GM19351 (cell line): ENCODE measurements around the gene NIP7.
A peak's percentile ranks its signal among the peaks of the same experiment; 100 is the strongest.

Experiments
- ATAC-seq: cut with Tn5 transposase; IDR thresholded peaks from one replicate; pipeline ENCODE4 v1.9.1; 2021; ENCODE audit warnings: mild to moderate bottlenecking, moderate library complexity; ENCODE audit not compliant: unreplicated experiment

Gene NIP7

DNA sequence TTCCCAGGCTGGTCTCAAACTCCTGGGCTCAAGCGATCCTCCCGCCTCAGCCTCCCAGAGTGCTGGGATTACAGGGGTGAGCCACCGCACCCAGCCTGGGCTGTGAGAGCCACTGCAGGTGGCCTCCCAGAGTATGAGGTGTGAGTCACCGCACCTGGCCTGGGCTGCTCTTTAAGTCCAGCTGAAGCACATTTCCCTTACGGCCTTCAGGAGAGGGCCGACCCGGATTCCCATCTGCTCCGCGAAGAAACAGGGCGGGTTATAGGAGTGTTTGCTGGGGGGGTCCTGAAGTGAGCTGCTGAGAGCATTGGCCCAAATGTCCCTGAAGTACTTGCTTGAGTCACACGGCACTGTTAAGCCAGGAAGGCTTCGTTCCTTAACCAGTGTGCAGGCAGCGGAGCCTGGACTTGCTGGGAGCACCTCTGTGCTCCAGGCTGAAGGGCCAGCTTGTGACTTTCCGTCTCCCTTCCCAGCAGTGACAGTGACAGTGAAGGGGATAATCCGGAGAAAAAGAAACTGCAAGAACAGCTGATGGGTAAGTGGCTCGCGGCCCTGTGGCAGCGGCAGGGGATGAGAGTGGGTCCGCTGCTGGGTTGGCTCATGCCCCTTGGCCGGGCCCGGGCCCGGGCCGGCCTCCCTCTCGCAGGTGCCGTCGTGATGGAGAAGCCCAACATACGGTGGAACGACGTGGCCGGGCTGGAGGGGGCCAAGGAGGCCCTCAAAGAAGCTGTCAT lies 21.2 kb upstream of the NIP7 start:
- ATAC-seq: no peak

DNA sequence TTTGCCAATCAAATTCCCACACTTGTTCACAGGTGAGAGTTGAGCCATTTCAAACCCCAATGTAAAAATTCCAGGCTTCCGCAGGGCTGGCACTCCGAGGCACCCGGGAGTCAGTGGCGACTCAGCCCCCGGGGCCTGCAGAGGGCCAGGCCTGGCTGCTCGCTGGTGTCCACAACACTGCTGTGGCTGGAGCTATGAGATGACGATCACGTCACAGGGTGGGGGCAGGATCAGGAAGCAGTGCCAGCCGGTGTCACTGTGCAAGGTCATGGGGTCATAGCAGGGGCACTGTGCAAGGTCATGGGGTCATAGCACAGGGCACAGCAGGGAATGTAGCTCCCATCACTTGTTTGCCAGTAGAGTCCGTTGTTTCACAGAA lies 20.7 kb upstream of the NIP7 start:
- no peak for ATAC-seq

DNA sequence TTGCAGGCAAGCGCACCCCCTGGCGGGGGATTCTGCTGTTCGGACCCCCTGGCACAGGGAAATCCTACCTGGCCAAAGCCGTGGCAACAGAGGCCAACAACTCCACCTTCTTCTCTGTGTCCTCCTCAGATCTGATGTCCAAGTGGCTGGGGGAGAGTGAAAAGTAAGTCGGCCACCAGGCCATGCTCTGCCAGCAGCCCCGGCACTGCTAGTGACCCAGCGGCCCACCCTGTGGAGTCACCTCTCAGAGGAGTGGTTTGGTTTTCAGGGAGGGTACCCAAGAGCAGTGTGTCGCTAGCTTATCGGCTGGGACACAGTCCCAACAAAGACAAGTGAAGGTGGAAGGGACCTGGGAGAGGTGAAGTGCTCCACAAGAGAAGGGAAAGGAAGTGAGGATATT lies 20.2 kb upstream of the NIP7 start:
- no peak for ATAC-seq

DNA sequence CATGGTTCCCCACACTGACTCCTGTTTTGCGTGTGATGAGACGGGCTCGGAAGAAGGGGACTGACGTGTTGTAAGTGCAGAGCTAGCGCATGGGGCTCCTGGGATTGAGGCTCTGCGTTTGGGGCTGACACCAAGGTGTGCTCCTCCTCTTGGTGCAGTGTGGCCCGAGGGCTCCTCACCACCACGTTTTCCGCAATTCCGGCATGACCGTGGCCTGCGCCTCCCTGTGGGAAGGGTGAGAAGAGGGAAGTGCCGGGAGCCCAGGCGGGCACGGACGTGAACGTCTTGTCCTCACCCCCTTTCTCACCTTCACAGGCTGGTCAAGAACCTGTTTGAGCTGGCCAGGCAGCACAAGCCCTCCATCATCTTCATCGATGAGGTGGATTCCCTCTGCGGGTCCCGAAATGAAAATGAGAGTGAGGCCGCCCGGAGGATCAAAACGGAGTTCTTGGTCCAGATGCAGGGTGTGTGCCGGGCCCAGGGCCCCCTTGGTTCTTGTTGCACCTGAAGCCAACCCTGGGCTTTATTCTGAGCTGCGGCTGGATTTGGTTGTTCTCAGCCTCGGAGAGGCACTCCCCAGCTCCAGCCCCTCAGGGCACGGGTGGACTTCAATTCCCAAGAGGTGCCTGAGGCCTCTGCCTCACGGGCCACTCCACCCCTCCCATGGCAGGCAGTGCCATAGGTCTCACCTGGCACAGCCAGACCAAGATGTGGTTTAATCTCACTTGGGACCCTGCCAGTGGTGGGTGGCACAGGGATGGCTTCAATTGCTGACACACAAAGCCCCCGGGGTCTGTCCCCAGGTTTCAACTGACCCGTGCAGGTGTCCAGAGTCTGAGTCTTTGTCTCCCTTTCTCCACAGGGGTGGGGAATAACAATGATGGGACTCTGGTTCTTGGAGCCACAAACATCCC lies 19.5 kb upstream of the NIP7 start:
- no peak for ATAC-seq

DNA sequence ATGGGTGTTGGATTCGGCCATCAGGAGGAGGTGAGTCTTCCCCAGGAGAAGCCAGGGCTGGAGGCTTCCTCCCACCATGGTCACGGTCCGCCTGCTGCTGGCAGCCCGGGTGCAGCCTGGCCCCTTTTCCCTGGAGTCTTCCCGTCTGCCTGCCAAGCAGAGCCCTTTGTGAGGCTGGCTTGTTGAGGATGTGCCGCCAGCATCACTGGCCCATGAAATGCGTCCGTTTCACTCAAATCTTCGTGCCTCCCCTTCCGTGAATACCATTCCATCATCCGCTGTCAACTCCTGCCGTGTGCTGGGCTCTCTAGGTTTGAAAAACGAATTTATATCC lies 18.9 kb upstream of the NIP7 start:
- ATAC-seq: no peak

DNA sequence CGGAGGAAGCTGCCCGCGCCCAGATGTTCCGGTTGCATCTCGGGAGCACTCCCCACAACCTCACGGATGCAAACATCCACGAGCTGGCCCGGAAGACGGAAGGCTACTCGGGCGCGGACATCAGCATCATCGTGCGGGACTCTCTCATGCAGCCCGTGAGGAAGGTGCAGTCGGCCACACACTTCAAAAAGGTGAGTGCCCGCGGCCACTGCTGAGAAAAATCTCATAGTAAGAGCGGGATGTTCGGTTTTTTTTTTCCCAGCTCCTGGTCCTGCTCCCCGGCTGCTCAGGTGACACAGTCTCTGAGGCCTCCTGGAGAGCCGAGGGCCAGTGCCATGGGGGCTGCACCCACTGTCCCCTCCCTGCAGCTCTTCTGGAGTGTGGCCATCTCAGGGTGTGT lies 18.5 kb upstream of the NIP7 start:
- ATAC-seq: no peak

DNA sequence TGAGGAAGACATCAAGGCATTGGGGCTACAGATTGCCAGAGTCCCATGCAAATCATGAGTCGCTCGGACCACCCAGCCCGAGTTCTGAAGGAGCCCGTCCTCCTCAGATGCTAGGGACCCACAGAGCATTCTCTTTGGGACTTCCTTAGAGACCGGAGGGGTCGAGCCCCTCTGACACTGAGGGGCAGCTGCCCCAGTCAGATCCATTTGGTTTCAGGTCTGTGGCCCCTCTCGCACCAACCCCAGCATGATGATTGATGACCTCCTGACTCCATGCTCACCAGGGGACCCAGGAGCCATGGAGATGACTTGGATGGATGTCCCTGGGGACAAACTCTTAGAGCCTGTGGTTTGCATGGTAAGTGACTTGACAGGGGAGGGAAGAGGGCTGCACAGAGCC lies 17.2 kb upstream of the NIP7 start:
- ATAC-seq: no peak

DNA sequence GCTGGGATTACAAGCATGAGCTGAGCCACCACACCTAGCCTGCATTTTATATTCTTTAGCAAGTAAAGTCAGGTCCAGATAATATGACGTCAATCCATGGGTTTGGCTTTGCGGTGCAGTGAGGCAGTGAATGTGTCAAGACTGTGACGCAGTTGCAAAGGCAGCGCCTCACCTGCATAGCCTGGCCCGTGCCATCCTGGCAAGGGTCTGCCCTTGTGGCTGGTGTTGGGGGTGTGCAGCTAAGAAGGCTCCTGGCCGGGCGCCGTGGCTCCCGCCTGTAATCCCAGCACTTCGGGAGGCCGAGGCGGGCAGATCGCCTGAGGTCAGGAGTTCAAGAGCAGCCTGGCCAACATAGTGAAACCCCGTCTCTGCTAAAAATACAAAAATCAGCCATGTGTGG lies 16.2 kb upstream of the NIP7 start:
- no peak for ATAC-seq

DNA sequence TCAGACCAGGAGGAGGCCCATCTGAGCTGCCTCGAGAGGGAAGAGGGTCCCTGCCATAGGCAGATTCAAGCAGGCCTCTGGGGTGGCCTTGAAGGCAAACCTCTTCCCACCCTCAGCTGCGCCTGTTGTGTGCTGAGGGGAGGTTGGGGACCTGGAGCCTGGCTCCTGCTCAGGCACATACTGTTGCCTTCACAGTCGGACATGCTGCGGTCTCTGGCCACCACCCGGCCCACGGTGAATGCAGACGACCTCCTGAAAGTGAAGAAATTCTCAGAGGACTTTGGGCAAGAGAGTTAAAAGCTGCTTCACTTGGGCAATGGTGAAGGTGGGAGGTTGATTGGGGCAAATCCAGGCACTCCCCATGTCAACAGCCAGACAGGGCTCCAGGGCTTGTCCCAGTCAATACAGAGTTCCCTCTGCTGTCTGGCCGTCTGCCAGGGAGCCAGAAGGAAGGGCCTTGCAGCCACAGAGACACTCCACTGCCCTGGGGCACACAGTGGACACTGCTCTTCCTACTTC lies 15.5 kb upstream of the NIP7 start:
- ATAC-seq: no peak

DNA sequence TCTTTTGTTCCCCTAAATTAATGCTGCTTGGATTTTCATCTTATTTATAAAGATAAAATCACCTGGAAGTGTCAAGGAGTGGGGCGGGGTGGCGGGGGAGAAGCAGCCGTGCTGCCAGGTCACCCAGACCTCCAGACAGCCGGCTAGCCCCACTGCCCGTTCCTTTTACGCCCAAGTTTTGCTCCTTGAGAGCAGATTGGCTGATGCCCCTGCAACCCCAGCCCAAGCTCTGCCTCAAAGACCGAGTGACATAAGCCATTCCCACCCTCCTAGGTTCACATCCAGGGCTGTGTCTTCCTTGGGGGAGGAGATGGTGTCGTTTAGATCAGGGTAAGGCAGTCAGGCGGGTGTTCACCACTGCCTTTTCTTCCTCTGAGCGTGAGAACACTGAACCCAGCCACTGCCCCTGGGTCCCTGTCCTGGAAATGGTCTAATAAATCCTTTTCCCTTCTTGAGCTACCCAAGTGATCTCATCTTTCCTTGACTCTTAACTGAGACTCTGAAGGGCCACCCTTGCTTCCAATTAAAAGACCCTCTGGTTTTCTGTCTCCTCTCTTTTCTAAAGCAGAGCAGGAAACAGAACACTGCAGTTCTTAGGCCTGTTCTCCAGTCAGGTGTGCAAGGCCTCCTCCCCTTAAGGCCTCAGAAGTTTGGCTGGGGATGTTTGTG lies 14.9 kb upstream of the NIP7 start:
- no peak for ATAC-seq

DNA sequence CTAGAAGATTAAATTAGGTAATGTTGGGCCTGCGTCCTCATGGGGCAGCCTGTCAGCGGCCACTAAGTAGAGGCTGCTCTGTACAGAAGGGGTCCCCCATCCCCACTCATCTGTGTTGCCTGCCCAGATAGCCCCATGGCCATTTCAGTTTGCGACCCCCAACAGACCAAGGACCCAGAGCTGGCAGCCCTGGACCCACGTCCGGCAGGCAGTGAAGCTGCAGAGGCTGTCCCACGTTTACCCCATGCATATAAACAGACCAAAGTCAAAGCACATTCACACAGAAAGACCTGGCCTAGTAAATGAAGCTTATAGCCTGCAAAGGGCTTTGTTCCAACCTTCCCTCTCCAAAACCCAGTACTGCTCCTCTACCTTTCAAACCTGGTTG lies 13.8 kb upstream of the NIP7 start:
- no peak for ATAC-seq

DNA sequence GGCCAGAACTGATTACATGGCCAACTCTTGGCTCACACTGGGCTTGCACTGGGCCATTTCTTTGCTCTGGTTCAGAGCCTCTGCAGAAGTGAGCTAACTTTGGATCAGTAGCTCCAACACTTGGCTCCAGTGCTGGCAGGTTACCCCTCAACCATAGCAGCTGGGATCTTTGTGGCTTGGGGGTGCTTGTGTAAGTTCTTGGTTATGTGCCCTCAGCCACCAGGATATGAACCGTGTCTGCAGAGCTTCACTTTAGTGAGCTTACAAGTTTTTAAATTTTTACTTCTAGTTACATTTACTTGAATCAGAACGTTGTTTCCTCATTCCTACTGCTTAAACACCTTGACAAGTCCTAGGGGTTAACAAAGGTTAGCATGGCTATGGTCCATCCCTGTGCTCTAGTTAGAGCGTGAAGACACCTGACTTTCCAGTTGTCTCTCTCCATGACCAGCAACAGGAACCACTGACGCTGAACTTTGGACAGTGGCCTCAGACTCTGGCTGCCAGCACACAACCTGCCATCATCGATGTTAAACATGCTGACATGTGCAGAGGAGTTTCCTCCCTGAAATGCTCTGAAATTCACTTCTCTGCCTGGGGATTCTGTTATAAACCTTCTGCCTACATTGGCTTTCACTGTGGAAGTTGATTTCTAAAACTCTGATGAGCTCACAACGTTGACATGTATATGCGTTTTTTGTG lies 13.2 kb upstream of the NIP7 start:
- ATAC-seq: no peak

DNA sequence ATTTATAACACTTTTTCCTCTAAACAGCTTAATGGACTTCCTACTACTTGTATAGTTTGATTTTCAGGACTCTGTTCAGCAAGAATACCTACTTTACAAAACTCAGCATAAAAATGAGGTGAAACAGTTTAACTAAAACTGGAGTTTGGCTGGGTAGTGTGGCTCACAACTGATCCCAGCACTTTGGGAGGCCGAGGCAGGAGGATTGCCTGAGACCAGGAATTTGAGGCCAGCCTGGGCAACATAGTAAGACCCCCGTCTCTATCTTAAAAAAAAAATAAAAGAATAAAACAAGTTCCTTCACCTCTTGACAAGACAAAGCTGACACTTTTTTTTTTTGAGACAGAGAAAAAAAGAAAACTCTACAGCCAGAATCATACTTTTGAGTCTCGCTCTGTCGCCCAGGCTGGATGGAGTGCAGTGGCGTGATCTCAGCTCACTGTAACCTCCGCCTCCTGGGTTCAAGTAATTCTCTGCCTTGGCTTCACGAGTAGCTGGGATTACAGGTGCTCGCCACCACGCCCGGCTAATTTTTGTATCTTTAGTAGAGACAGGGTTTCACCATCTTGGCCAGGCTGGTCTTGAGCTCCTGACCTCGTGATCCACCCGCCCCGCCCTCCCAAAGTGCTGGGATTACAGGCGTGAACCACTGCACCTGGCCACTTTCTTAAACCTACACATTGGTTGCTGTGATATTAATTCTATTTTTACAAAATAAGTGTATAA lies 11.8 kb upstream of the NIP7 start:
- ATAC-seq: no peak

DNA sequence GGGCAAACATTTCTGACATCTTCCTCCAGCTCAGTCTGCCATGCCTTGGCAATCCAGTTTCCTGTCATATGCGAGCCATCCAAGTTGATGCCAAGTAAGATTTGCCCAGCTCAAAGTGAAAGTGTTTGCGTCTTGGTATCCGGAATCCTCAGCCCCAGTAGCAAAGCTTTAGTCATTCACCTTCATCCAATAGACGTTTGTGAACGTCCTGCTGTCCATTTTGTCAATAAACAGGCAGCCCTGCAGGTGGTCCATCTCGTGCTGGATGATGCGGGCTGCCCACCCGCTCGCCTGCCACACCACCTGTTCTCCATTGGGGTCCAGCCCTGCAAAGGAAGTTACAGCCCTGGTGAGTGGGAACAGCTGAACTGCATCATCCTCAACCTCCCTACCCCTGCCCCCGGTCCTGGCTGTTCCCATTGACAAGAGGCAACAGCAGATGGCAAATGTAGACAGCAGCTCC lies 10.7 kb upstream of the NIP7 start:
- ATAC-seq: no peak

DNA sequence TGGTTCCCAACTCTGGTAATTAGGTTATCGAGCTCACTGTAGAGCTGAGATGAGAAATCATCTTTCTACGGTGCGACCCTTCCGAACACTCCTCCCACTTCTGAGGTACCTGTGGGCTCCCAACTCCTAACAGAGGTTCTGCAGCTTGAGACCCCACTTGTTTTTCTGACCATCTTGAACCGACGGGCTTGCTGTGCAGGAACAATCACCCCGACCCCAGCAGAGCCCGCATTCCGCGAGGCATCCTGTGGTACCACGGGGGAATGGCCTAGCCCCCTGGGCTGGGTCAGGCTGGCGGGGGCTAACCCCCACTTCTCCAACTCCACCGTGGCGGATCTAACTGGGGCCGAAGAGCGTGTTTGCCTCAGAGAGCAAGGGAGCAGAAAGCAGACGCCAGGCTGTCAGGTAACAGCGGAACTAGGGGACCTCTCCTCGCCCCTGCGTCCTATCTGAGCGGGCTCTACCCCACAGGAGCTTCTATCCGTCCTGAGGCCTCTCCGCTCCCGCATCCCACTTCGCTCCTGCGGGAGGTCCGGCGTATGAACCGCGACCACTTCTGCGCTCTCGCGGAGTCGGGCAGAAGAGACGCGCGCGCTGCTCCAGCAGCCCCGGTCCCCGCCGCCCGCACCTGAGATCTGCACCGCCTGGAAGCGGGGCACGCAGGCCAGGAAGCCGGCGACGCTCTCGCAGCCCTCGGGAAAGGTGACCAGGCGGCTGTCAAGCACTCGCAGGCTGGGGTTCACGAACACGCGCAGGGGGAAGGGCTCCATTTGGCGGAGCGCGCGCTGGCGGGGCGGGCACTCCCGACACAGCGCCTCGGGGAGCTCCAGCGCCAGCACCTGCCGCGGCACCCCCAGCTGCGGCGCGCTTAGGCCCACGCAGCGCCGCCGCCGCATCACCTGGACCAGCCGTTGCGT lies 9.9 kb upstream of the NIP7 start:
- peak; percentile 40 for ATAC-seq

DNA sequence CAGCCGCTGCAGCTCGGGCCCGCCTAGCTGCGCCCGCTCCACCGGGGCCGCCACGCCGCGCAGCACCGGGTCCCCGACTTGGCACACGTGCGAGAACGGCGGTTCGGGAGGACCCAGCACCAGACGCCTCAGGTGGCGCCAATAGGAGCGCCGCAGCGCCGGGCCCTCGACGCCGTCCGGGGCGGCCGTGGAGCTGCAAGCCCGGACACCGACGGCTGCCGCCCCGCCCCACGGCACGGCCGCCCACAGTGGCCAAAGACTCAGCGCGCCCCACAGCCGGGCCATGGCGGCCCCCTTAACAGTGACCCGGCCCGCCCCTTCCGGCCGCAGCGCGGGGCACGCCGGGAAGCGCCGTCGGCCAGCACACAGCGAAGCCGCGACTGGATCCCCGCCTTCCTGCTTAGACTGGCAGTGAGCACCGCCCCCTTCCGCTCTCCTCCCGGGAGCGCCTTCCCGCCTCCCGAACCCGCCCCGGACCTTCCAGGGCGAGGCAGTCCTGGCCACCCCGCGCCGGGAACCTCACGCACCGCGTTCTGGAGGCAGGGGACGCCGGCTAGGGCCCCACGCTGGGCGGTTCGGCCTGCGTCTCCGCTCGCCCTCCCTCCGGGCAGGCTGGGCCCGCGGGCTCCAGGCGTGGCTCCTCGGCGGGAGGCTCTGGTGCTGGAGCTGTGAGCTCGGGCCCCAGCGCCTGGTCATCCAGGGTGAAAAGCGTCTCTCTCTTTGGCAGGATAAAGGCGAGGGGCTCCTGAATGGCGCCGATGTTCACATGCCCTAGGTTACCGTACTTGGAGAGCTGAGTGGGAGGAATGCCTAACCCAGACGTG lies 9.1 kb upstream of the NIP7 start, which contains the start of gene PDF:
TSS of gene PDF (minus strand) at position 303 of the 824 bp plus-strand sequence. CDS start at position 285, 18 bp downstream.
- peak; percentile 91 for ATAC-seq

DNA sequence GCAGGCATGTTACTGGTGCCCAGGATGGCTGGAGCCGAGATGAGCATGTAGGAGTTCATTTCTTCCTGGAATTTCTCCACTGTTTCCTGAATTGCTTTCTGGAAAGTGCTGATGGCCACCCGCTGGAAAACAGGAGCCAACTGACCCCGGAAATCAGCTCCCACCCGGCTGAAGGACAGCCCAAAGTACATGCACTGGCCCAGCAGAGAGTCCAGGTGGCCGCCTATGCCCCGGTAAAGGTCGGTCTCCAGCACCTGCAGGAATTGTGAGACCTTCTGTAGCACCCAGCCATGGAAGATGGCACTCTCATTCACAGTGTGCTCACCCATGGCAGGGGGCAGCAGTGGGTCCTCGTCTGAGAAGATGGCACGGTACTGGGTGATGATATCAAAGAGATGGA lies 4.9 kb upstream of the NIP7 start:
- no peak for ATAC-seq

DNA sequence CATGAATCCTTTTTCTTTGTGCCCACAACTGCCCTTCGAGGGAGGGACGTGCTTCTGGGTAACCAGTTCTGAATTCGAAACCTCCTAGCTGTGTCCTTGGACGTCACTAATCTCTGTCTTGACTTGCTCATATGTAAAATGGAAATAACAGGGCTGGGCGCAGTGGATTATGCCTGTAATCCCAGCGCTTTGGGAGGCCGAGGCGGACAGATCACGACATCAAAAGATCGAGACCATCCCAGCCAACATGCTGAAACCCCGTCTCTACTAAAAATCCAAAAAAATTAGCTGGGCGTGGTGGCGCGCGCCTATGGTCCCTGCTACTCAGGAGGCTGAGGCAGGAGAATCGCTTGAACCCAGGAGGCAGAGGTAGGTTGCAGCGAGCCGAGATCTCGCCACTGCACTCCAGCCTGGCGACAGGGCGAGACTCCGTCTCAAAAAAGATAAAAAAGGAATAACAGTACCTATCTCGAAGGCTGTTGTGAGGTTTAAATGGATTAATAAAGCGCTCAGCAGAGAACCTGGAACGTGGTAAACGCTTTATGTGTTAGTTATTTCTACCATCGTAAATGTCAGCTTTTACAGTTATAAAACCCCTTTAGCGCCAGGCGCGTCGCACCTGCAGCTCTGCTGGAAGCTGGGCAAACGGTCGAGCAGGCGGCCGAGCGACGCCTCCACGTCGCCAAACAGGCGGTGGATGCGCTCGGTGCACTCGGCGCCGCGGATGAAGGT lies 849 bp upstream of the NIP7 start:
- no peak for ATAC-seq
